Activated CD4-positive, alpha-beta memory T cell treated with anti-CD3 and anti-CD28 coated beads for 36 hours (primary cell): ENCODE measurements around the gene CARM1. TPM values are rescaled to one million over a fixed set of nuclear protein-coding genes. Genes with fewer than 3 reads are reported as not detected.
"Not testable (repeated sequence)": the region's sequence is repeated elsewhere in the genome, so short reads cannot be mapped to it uniquely, and the experiment has no call there.

ENCODE experiments used
- CTCF ChIA-PET: fragments of 350-600 bp; sonication (Branson Sonifier 250); formaldehyde crosslinking; loops from one replicate; lab custom pipeline; 2021; ENCODE audit warnings: antibody characterized with exemption, inconsistent platforms; lab: Charles Lee
- POLR2A ChIA-PET: fragments of 350-600 bp; sonication (Branson Sonifier 250); formaldehyde crosslinking; loops from one replicate; lab custom pipeline; 2021; ENCODE audit warnings: antibody characterized with exemption; lab: Charles Lee
- DNase-seq: peaks from one replicate; pipeline ENCODE4 v3.0.0-alpha.2; 2020
- H3K27ac Mint-ChIP-seq: one replicate; pipeline ENCODE4 v1.8.0; 2021; ENCODE audit warnings: mixed read lengths
- H3K27me3 Mint-ChIP-seq: one replicate; pipeline ENCODE4 v1.8.0; 2021; ENCODE audit warnings: mixed read lengths
- H3K36me3 Mint-ChIP-seq: one replicate; pipeline ENCODE4 v1.8.0; 2021; ENCODE audit warnings: mixed read lengths
- H3K4me1 Mint-ChIP-seq: one replicate; pipeline ENCODE4 v1.8.0; 2021; ENCODE audit warnings: low read depth, mixed read lengths
- H3K4me3 Mint-ChIP-seq: one replicate; pipeline ENCODE4 v1.8.0; 2021; ENCODE audit warnings: mild to moderate bottlenecking, mixed read lengths
- H3K9me3 Mint-ChIP-seq: one replicate; pipeline ENCODE4 v1.8.0; 2021; ENCODE audit warnings: mixed read lengths
- intact Hi-C: fragments of 100-400 bp; cut with micrococcal nuclease; formaldehyde crosslinking; loops from one replicate; pipeline ENCODE4 v1.15.1; 2023
- total RNA-seq, 2 experiments: library from RNA; stranded (reverse); gene quantifications; one replicate each; pipeline ENCODE4 v1.2.3, GENCODE V29; 2021

The CARM1 gene
- total RNA-seq, 2 experiments from 2014 or later: 75.0 to 78.3 TPM

DNA sequence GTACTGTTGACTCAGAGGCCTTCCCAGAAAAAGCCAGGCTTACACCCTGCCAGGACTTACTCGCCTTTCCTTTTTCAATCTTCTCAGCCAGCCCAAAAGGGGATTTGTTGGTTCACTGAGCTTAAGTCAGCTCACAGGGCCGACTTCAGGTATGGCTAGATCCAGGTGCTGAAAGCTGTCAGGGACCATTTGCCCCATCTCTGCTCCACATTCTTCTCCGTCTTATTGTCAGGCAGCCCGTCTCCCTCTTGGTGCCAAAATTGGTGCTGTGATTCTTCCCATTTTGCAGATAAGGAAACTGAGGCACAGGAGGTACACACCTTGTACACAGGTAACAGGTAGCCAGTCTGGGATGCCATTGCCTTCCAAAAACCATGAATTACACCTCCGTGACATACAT lies 20.7 kb upstream of the CARM1 start:
- ChIA-PET CTCF (no interaction called here), POLR2A (no interaction called here)
- Mint-ChIP-seq H3K27ac (no peak overlapping the region), H3K4me3 (no peak overlapping the region), H3K27me3 (peaks cover 2% of the 10 kb centered on the region), H3K4me1 (peaks cover 5% of the 10 kb centered on the region), H3K36me3 (peaks cover 3% of the 10 kb centered on the region), H3K9me3 (peaks cover 9% of the 10 kb centered on the region)
- DNase-seq: no peak
- intact Hi-C loops: no loop called here

DNA sequence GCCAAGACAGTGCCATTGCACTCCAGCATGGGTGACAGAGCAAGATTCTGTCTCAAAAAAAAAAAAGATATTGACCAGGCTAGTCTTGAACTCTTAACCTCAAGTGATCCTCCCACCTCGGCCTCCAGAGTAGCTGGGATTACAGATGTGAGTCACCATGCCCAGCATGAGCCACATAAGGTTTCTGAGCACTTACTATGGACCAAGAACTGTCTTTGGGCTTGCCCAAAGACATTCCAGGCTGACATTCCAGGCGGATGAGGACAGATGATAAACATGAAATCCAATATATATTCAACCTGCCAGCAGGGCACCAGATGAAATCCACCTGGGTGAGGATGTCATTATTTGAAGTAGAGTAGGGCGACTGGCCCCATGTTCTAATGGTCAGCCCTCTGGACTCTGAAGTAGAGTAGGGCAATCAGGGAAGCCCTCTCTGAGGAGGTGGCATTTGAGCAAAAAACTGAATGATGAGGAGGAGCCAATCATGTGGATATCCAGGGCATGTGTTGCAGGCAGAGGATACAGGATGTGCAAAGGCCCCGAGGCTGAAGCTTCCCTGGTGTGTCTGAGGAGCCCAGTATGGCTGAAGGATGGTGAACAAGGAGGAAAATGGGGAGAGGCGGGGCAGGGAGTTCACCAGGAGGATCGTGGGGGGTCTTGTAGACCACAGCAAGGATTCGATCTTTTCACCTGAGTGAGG lies 19.1 kb upstream of the CARM1 start:
- H3K27ac Mint-ChIP-seq: no peak overlapping the region
- H3K4me1 Mint-ChIP-seq: peaks cover 5% of the 10 kb centered on the region
- no peaks in the 10 kb centered on the region for H3K9me3 Mint-ChIP-seq
- H3K4me3 Mint-ChIP-seq: no peak overlapping the region
- POLR2A ChIA-PET: no interaction called here
- CTCF ChIA-PET: interaction anchor here (1.3 kb wide), 1 partner anchor 12 kb away, joined by 8 read pairs; no protein-coding TSS in a partner anchor
- H3K36me3 Mint-ChIP-seq: no peaks in the 10 kb centered on the region
- intact Hi-C loops: no loop called here
- H3K27me3 Mint-ChIP-seq: no peaks in the 10 kb centered on the region
- DNase-seq: no peak

DNA sequence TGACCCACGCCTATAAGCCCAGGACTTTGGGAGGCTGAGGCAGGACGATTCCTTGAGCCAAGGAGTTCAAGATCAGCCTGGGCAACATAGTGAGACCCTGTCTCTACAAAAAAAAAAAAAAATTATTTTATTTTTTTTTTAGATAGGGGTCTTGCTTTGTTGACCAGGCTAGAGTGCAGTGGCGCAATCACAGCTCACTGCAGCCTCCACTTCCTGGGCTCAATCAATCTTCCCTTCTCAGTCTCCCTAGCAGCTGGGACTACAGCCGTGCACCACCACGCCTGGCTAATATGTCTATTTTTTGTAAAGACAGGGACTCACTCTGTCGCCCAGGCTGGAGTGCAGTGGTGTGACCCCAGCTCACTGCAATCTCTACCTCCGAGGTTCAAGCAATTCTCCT lies 18.4 kb upstream of the CARM1 start:
- DNase-seq: no peak
- Mint-ChIP-seq H3K9me3 (no peaks in the 10 kb centered on the region), H3K27ac (no peak overlapping the region), H3K4me1 (peaks cover 5% of the 10 kb centered on the region), H3K27me3 (no peaks in the 10 kb centered on the region), H3K4me3 (no peak overlapping the region), H3K36me3 (no peaks in the 10 kb centered on the region)
- intact Hi-C loops: no loop called here
- POLR2A ChIA-PET: interaction anchor here (1.4 kb wide), 1 partner anchor 17 kb away, joined by 3 read pairs; the partner anchor contains the start of gene TMED1
- CTCF ChIA-PET: interaction anchor here (0.6 to 3.7 kb wide), 2 partner anchors 11 to 547 kb away, joined by 3 to 34 read pairs; no protein-coding TSS in a partner anchor

DNA sequence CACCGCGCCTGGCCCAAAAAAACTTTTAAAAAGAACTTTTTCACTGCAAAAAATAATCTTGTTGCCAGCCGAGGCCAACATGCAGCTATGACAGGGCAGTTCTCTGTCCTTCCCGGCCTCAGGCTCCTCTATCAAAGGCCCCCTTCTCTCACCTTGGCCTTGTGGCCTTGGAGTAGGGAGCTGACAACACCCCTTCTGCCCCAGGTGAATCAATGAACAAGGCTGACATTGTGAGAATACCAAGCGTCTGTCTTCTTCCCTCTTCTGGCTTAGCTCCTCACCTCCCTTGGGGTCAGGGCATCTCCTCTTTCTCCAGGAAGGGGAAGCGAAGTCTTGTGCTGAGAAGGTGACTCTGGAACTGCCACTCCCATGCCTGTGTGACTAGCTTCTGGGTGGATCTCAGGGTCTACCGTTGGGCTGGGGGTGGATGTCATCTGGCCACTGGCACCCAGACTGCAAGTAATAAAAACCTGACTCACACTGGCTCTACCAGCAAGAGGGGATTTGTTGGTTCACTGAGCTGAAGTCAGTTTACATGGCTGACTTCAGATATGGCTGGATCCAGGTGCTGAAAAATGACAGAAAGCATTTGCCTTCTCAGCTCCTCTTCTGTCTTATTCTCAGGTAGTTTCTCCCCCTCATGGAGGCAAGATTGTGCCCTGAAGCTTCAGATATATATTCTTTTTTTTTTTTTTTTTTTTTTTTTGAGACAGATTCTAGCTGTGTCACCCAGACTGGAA lies 16.8 kb upstream of the CARM1 start:
- no peaks in the 10 kb centered on the region for H3K27me3 Mint-ChIP-seq
- H3K4me1 Mint-ChIP-seq: peaks cover 4% of the 10 kb centered on the region
- no peaks in the 10 kb centered on the region for H3K36me3 Mint-ChIP-seq
- H3K4me3 Mint-ChIP-seq: no peak overlapping the region
- H3K9me3 Mint-ChIP-seq: no peaks in the 10 kb centered on the region
- no peak for DNase-seq
- intact Hi-C loops: no loop called here
- ChIA-PET POLR2A (interaction anchor here (1.3 to 1.4 kb wide), 2 partner anchors 10 to 18 kb away, joined by 3 to 4 read pairs; partner anchors contain the start of gene TMED1), CTCF (interaction anchor here (0.6 to 3.7 kb wide), 9 partner anchors 9 to 613 kb away, joined by 3 to 34 read pairs (median 3); partner anchors contain the start of genes DNM2, QTRT1 and TMED1)
- no peak overlapping the region for H3K27ac Mint-ChIP-seq

DNA sequence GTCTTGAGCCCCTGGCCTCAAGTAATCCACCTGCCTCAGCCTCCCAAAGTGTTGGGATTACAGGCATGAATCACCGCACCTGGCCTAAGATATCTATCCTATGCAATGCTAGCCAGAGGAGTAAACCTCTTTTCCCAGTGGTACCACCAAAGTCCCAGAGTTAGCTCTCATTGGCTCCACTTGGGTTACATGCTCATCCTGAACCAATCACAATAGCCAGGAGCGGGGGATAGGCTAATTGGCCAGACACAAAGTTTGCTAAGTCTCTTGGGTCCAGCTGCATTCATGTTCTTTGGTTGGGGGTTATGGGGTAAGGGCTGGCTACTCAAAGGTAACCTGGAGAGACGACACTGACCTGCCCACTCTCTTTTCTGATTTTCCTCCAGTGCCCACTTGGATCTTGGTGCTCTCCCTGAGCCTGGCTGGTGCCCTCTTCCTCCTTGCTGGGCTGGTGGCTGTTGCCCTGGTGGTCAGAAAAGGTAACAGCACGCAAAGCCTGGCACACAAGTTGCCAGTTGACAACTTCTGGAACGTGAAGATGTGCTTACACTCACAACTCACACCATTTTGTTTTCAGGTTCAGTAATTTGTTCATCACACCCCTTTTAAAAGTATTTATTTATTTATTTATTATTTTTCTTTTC lies 15.4 kb upstream of the CARM1 start:
- Mint-ChIP-seq H3K4me3 (no peak overlapping the region), H3K27ac (no peak overlapping the region), H3K36me3 (no peaks in the 10 kb centered on the region), H3K9me3 (no peaks in the 10 kb centered on the region), H3K4me1 (peaks cover 4% of the 10 kb centered on the region), H3K27me3 (no peaks in the 10 kb centered on the region)
- DNase-seq: peak; percentile 47
- intact Hi-C loops: no loop called here
- ChIA-PET POLR2A (no interaction called here), CTCF (interaction anchor here (0.6 to 3.7 kb wide), 5 partner anchors 8 to 138 kb away, joined by 3 to 45 read pairs (median 6); partner anchors contain the start of gene DNM2)

DNA sequence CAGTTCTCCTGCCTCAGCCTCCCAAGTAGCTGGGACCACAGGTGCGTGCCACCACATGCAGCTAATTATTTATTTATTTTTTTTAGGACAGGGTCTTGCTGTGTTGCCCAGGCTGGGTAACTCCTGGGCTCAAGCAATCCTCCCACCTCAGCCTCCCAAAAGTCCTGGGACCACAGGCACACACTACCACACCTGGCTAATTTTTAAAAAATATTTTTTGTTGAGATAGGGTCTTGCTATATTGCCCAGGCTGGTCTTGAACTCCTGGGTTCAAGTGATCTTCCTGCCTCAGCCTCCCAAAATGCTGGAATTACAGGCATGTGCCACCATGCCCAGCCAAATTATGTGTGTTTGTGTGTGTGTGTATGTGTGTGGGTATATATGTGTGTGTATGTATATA lies 14.5 kb upstream of the CARM1 start:
- POLR2A ChIA-PET, H3K27me3 Mint-ChIP-seq, H3K4me1 Mint-ChIP-seq: not testable (repeated sequence)

DNA sequence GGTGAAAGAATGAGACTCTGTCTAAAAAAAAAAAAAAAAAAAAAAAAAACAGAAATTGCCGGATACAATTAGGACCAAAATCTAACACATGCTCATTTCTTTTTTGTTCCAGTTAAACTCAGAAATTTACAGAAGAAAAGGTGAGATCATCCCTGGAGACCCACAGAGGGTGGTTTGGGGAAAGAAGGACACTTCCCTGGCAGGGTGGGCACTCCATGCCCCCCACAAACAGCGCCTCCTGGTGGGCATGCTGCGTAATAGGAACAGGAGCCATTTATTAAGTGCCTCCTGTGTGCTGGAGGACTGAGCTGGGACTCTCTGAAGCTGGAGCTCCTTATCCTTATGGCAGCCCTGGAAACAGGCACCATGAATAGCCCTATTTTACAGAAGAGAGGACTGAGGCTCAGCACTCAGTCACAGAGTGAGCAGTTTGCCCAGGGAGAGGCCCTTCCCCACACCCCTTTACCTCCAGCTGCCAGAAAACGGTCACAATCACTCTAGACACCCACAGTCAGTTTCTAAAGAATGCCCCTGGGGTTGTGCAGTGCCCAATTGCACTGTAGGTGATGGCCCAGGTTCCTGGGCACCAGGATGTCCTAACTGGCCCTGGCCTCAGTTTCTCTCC lies 13.0 kb upstream of the CARM1 start:
- Mint-ChIP-seq H3K4me1 (peaks cover 4% of the 10 kb centered on the region), H3K4me3 (no peak overlapping the region), H3K27ac (no peak overlapping the region), H3K9me3 (no peaks in the 10 kb centered on the region), H3K36me3 (no peaks in the 10 kb centered on the region), H3K27me3 (no peaks in the 10 kb centered on the region)
- ChIA-PET POLR2A (interaction anchor here (1.4 kb wide), 1 partner anchor 141 kb away, joined by 7 read pairs; the partner anchor contains the start of gene DNM2), CTCF (interaction anchor here (0.6 to 3.3 kb wide), 25 partner anchors 9 to 277 kb away, joined by 3 to 45 read pairs (median 4); partner anchors contain the start of genes DNM2 and TMED1)
- intact Hi-C loops: loop anchor here (1.0 kb wide), 1 partner anchor 141 kb away; no protein-coding TSS in a partner anchor
- peak; percentile 47 for DNase-seq

More for the DNA sequence above, 14.5 kb upstream of the CARM1 start:
- H3K36me3 Mint-ChIP-seq, H3K27ac Mint-ChIP-seq, intact Hi-C loops, H3K9me3 Mint-ChIP-seq, DNase-seq, H3K4me3 Mint-ChIP-seq: not testable (repeated sequence)
- CTCF ChIA-PET: interaction anchor here (0.6 to 3.3 kb wide), 6 partner anchors 10 to 234 kb away, joined by 3 to 45 read pairs (median 3); partner anchors contain the start of genes DNM2 and QTRT1

DNA sequence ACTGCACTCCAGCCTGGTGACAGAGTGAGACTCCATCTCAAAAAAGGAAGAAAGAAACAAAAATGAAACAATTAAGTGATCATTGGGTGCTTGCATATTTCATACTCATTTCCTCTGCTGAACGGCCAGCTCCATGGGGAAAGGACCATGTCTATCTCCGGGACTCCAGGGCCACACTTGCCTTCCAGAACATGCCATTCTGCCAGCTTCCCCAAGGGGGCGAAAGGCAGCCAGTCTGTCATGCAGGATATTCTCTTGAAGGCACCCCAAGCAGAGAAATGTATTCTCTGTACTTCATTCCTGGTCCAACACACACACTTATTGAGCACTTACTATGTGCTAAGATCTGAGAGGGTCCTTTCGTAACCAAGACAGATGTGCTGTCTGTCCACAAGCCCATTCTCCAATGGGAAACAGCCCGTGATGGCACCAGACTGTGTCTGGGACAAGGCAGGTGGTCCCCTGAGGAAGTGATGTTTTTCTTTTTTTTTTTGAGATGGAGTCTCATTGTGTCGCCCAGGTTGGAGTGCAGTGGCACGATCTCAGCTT lies 10.2 kb upstream of the CARM1 start:
- Mint-ChIP-seq H3K9me3 (no peaks in the 10 kb centered on the region), H3K36me3 (no peaks in the 10 kb centered on the region), H3K27ac (no peak overlapping the region), H3K4me1 (peaks cover 11% of the 10 kb centered on the region), H3K4me3 (no peak overlapping the region), H3K27me3 (no peaks in the 10 kb centered on the region)
- intact Hi-C loops: no loop called here
- POLR2A ChIA-PET: no interaction called here
- CTCF ChIA-PET: interaction anchor here (0.6 to 9.0 kb wide), 11 partner anchors 10 to 161 kb away, joined by 3 to 208 read pairs (median 3); partner anchors contain the start of genes CARM1, DNM2 and TMED1
- peak; percentile 62 for DNase-seq

DNA sequence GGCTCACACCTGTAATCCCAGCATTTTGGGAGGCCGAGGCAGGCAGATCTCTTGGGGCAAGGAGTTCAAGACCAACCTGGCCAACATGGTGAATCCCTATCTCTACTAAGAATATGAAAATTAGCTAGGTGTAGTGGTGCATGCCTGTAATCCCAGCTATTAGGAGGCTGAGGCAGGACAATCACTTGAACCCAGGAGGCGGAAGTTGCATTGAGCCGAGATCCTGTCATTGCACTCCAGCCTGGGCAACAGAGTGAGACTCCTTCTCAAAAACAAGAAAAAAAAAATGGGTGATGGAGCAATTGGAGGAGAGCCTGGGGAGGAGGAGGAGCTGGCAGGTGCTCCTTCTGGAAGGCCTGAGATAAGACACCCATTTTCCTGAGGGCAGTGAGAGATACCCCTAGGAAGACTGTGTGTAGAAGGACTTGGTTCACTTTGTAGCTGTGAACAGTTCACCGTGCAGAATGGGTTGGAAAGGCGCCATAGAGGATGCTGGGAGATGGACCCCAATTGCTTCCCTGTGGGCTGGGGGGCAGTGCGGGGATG lies 8.7 kb upstream of the CARM1 start:
- no peak for DNase-seq
- H3K36me3 Mint-ChIP-seq: no peaks in the 10 kb centered on the region
- no peaks in the 10 kb centered on the region for H3K27me3 Mint-ChIP-seq
- intact Hi-C loops: no loop called here
- H3K4me1 Mint-ChIP-seq: peaks cover 11% of the 10 kb centered on the region
- no peak overlapping the region for H3K27ac Mint-ChIP-seq
- H3K9me3 Mint-ChIP-seq: no peaks in the 10 kb centered on the region
- ChIA-PET POLR2A (no interaction called here), CTCF (interaction anchor here (0.5 to 9.0 kb wide), 7 partner anchors 8 to 282 kb away, joined by 3 to 208 read pairs (median 4); partner anchors contain the start of genes CARM1 and DNM2)
- no peak overlapping the region for H3K4me3 Mint-ChIP-seq

DNA sequence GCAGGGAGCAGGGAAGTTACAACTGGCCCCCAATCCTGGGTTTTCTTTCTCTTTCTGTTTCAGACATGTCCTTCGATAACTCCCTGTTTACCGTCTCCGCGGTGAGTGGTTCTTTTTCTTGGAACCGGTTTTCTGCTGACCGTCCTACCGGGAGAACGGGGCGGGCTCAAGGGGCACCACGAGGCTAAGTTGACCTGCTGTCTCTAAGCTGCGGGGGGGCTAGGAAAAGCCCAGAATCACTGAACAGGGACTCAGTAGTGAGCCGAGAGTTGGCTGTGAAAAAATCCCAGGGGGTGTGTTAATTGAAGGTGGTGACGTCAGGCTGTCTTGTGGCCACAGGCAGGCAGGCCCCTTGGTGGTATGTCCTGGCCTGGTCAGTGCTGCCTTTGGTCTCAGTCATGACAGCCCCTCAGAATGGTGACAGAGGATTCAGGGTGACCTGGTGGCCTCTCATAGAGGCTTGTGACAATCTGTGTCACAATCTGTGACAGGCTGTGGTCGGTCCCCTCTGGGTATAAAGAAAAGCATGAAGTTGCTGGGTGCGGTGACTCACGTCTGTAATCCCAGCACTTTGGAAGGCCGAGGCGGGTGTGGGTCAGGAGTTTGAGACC lies 8.1 kb upstream of the CARM1 start:
- Mint-ChIP-seq H3K4me3 (no peak overlapping the region), H3K4me1 (peaks cover 15% of the 10 kb centered on the region), H3K9me3 (no peaks in the 10 kb centered on the region), H3K27me3 (no peaks in the 10 kb centered on the region), H3K27ac (no peak overlapping the region), H3K36me3 (no peaks in the 10 kb centered on the region)
- POLR2A ChIA-PET: interaction anchor here (1.7 kb wide), 1 partner anchor 146 kb away, joined by 7 read pairs; the partner anchor contains the start of gene DNM2
- intact Hi-C loops: no loop called here
- CTCF ChIA-PET: interaction anchor here (0.5 to 9.0 kb wide), 20 partner anchors 8 to 385 kb away, joined by 3 to 208 read pairs (median 8); partner anchors contain the start of genes CARM1, DNM2, QTRT1 and TMED1
- DNase-seq: no peak
